ENCODE results near the gene ERG.

Gene ERG

GRCh38 chr21:38358098-38358497 is 140.2 kb downstream of the ERG start:
- H3K9ac ChIP-seq (ENCODE audit: low read depth, low read length, poor library complexity) = no peak overlapping the region
- H3K27ac ChIP-seq (replicated peaks; ENCODE audit: low read length) = no peak overlapping the region
- no CpG with 5 or more reads among the region's 1 CpG for WGBS, 2 donors (ENCODE audit: extremely low coverage in 2 of 2, insufficient read length in 2 of 2, insufficient replicate concordance in 1 of 2)
- H2BK120ac ChIP-seq (ENCODE audit: low read depth, low read length) = no peak overlapping the region
- no peak overlapping the region for H3K23ac ChIP-seq (ENCODE audit: low read depth, low read length, poor library complexity)
- H2BK5ac ChIP-seq (ENCODE audit: low read length) = no peak overlapping the region
- H3K36me3 ChIP-seq (replicated peaks in 1 of 2; ENCODE audit: control insufficient read depth in 2 of 2, insufficient read depth in 2 of 2, low read length in 2 of 2) = no peaks in the 10 kb centered on the region
- no peak overlapping the region for H3K4ac ChIP-seq (ENCODE audit: low read length)
- H2BK12ac ChIP-seq (ENCODE audit: low read length) = no peak overlapping the region
- H4K8ac ChIP-seq (ENCODE audit: low read depth, low read length) = no peak overlapping the region
- H4K91ac ChIP-seq (ENCODE audit: low read depth, low read length, poor library complexity) = no peak overlapping the region
- no peak overlapping the region for H2AFZ ChIP-seq (ENCODE audit: low read length)
- H3K9me3 ChIP-seq (replicated peaks in 1 of 2; ENCODE audit: control insufficient read depth in 2 of 2, insufficient read depth in 1 of 2, low read depth in 1 of 2, low read length in 2 of 2) = no peaks in the 10 kb centered on the region
- H3K4me2 ChIP-seq (ENCODE audit: insufficient read depth, low read length, poor library complexity, severe bottlenecking) = no peak overlapping the region
- no peak overlapping the region for H3K4me3 ChIP-seq (ENCODE audit: low read length in 2 of 2)
- no peak overlapping the region for H2AK5ac ChIP-seq (ENCODE audit: low read depth, low read length)
- H3K18ac ChIP-seq (ENCODE audit: low read length) = no peak overlapping the region
- H3K79me1 ChIP-seq (ENCODE audit: low read depth, low read length) = no peaks in the 10 kb centered on the region
- H3K14ac ChIP-seq (ENCODE audit: low read length) = no peak overlapping the region
- H3K4me1 ChIP-seq (ENCODE audit: control insufficient read depth in 2 of 2, insufficient read depth in 1 of 2, low read depth in 1 of 2, low read length in 2 of 2) = no peaks in the 10 kb centered on the region
- no peak overlapping the region for H2BK15ac ChIP-seq (ENCODE audit: low read length)
- peaks cover 0 to 13% (median 0%) of the 10 kb centered on the region in 3 experiments for H3K27me3 ChIP-seq (ENCODE audit: control insufficient read depth in 3 of 3, insufficient read depth in 3 of 3, low read depth in 1 of 3, low read length in 3 of 3)
- DNase-seq (ENCODE audit: low spot score) = no peak

GRCh38 chr21:38356883-38357625 is 141.2 kb downstream of the ERG start:
- no CpG with 5 or more reads among the region's 14 CpGs for WGBS, 2 donors (ENCODE audit: extremely low coverage in 2 of 2, insufficient read length in 2 of 2, insufficient replicate concordance in 1 of 2)
- Histone ChIP-seq H3K27ac (replicated peaks; ENCODE audit: low read length) (no peak overlapping the region), H3K4me1 (ENCODE audit: control insufficient read depth in 2 of 2, insufficient read depth in 1 of 2, low read depth in 1 of 2, low read length in 2 of 2) (peaks cover 0 to 2% of the 10 kb centered on the region in 2 donors), H2AK5ac (ENCODE audit: low read depth, low read length) (no peak overlapping the region), H2BK12ac (ENCODE audit: low read length) (no peak overlapping the region), H3K4ac (ENCODE audit: low read length) (no peak overlapping the region), H3K27me3 (ENCODE audit: control insufficient read depth in 3 of 3, insufficient read depth in 3 of 3, low read depth in 1 of 3, low read length in 3 of 3) (peaks cover 0 to 13% (median 0%) of the 10 kb centered on the region in 3 experiments), H2BK5ac (ENCODE audit: low read length) (no peak overlapping the region), H3K79me1 (ENCODE audit: low read depth, low read length) (no peaks in the 10 kb centered on the region), H4K8ac (ENCODE audit: low read depth, low read length) (no peak overlapping the region), H2AFZ (ENCODE audit: low read length) (no peak overlapping the region), H3K4me3 (ENCODE audit: low read length in 2 of 2) (no peak overlapping the region), H4K91ac (ENCODE audit: low read depth, low read length, poor library complexity) (no peak overlapping the region), H2BK120ac (ENCODE audit: low read depth, low read length) (no peak overlapping the region), H3K9me3 (replicated peaks in 1 of 2; ENCODE audit: control insufficient read depth in 2 of 2, insufficient read depth in 1 of 2, low read depth in 1 of 2, low read length in 2 of 2) (no peaks in the 10 kb centered on the region), H3K9ac (ENCODE audit: low read depth, low read length, poor library complexity) (no peak overlapping the region), H3K4me2 (ENCODE audit: insufficient read depth, low read length, poor library complexity, severe bottlenecking) (no peak overlapping the region), H3K23ac (ENCODE audit: low read depth, low read length, poor library complexity) (no peak overlapping the region), H3K14ac (ENCODE audit: low read length) (no peak overlapping the region), H2BK15ac (ENCODE audit: low read length) (no peak overlapping the region), H3K18ac (ENCODE audit: low read length) (peak overlapping the region; percentile 9), H3K36me3 (replicated peaks in 1 of 2; ENCODE audit: control insufficient read depth in 2 of 2, insufficient read depth in 2 of 2, low read length in 2 of 2) (no peaks in the 10 kb centered on the region)
- no peak for DNase-seq (ENCODE audit: low spot score)

GRCh38 chr21:38355992-38356781 is 142.1 kb downstream of the ERG start:
- Histone ChIP-seq H3K4ac (ENCODE audit: low read length) (no peak overlapping the region), H3K27ac (replicated peaks; ENCODE audit: low read length) (no peak overlapping the region), H2BK12ac (ENCODE audit: low read length) (no peak overlapping the region), H2AFZ (ENCODE audit: low read length) (peak overlapping the region; percentile 57), H3K27me3 (ENCODE audit: control insufficient read depth in 3 of 3, insufficient read depth in 3 of 3, low read depth in 1 of 3, low read length in 3 of 3) (peaks cover 0 to 13% (median 0%) of the 10 kb centered on the region in 3 experiments), H2BK15ac (ENCODE audit: low read length) (no peak overlapping the region), H2AK5ac (ENCODE audit: low read depth, low read length) (no peak overlapping the region), H3K18ac (ENCODE audit: low read length) (no peak overlapping the region), H2BK120ac (ENCODE audit: low read depth, low read length) (no peak overlapping the region), H3K79me1 (ENCODE audit: low read depth, low read length) (no peaks in the 10 kb centered on the region), H3K9ac (ENCODE audit: low read depth, low read length, poor library complexity) (no peak overlapping the region), H2BK5ac (ENCODE audit: low read length) (no peak overlapping the region), H3K4me1 (ENCODE audit: control insufficient read depth in 2 of 2, insufficient read depth in 1 of 2, low read depth in 1 of 2, low read length in 2 of 2) (peaks cover 0 to 2% of the 10 kb centered on the region in 2 donors), H3K36me3 (replicated peaks in 1 of 2; ENCODE audit: control insufficient read depth in 2 of 2, insufficient read depth in 2 of 2, low read length in 2 of 2) (no peaks in the 10 kb centered on the region), H3K23ac (ENCODE audit: low read depth, low read length, poor library complexity) (no peak overlapping the region), H4K8ac (ENCODE audit: low read depth, low read length) (no peak overlapping the region), H4K91ac (ENCODE audit: low read depth, low read length, poor library complexity) (no peak overlapping the region), H3K4me3 (ENCODE audit: low read length in 2 of 2) (no peak overlapping the region), H3K14ac (ENCODE audit: low read length) (no peak overlapping the region), H3K9me3 (replicated peaks in 1 of 2; ENCODE audit: control insufficient read depth in 2 of 2, insufficient read depth in 1 of 2, low read depth in 1 of 2, low read length in 2 of 2) (no peaks in the 10 kb centered on the region), H3K4me2 (ENCODE audit: insufficient read depth, low read length, poor library complexity, severe bottlenecking) (no peak overlapping the region)
- no CpG with 5 or more reads among the region's 20 CpGs for WGBS, 2 donors (ENCODE audit: extremely low coverage in 2 of 2, insufficient read length in 2 of 2, insufficient replicate concordance in 1 of 2)
- peak; percentile 65 for DNase-seq (ENCODE audit: low spot score)

DNA sequence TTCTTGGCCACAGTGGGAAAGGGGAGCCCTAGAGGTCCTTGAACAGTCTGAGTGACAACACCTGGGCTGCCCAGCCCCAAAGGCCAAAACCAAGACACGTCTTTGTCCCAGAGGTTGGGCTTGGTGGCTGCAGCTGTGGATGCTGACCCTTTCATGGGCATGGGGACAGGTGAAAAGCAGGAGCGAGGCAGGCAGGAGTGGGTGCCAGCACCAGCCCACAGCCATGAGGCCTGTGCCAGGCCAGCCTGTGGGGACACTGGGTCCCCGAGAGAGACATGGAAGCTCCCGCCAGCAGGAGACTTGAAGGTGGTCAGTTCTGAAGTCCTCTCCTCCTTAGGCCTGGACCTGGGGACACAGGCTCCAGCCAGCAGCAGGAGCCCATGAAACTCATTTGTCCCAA is 142.9 kb downstream of the ERG start:
- Histone ChIP-seq H3K79me1 (ENCODE audit: low read depth, low read length) (no peaks in the 10 kb centered on the region), H2AK5ac (ENCODE audit: low read depth, low read length) (no peak overlapping the region), H3K9ac (ENCODE audit: low read depth, low read length, poor library complexity) (no peak overlapping the region), H2BK5ac (ENCODE audit: low read length) (no peak overlapping the region), H2BK15ac (ENCODE audit: low read length) (no peak overlapping the region), H3K18ac (ENCODE audit: low read length) (peak overlapping the region; percentile 9), H3K4me1 (ENCODE audit: control insufficient read depth in 2 of 2, insufficient read depth in 1 of 2, low read depth in 1 of 2, low read length in 2 of 2) (peaks cover 0 to 3% of the 10 kb centered on the region in 2 donors), H3K4me2 (ENCODE audit: insufficient read depth, low read length, poor library complexity, severe bottlenecking) (no peak overlapping the region), H3K23ac (ENCODE audit: low read depth, low read length, poor library complexity) (no peak overlapping the region), H3K9me3 (replicated peaks in 1 of 2; ENCODE audit: control insufficient read depth in 2 of 2, insufficient read depth in 1 of 2, low read depth in 1 of 2, low read length in 2 of 2) (no peaks in the 10 kb centered on the region), H3K36me3 (replicated peaks in 1 of 2; ENCODE audit: control insufficient read depth in 2 of 2, insufficient read depth in 2 of 2, low read length in 2 of 2) (no peaks in the 10 kb centered on the region), H3K14ac (ENCODE audit: low read length) (no peak overlapping the region), H2AFZ (ENCODE audit: low read length) (no peak overlapping the region), H3K4me3 (ENCODE audit: low read length in 2 of 2) (no peak overlapping the region), H4K91ac (ENCODE audit: low read depth, low read length, poor library complexity) (no peak overlapping the region), H2BK12ac (ENCODE audit: low read length) (no peak overlapping the region), H2BK120ac (ENCODE audit: low read depth, low read length) (no peak overlapping the region), H4K8ac (ENCODE audit: low read depth, low read length) (no peak overlapping the region), H3K27ac (replicated peaks; ENCODE audit: low read length) (no peak overlapping the region), H3K27me3 (ENCODE audit: control insufficient read depth in 3 of 3, insufficient read depth in 3 of 3, low read depth in 1 of 3, low read length in 3 of 3) (peaks cover 0 to 13% (median 0%) of the 10 kb centered on the region in 3 experiments), H3K4ac (ENCODE audit: low read length) (no peak overlapping the region)
- DNase-seq (ENCODE audit: low spot score) = no peak
- no CpG with 5 or more reads among the region's 4 CpGs for WGBS, 2 donors (ENCODE audit: extremely low coverage in 2 of 2, insufficient read length in 2 of 2, insufficient replicate concordance in 1 of 2)
